Colonic mucosa (tissue), 4 donors: ENCODE measurements around the gene CCT6A. TPM values are rescaled to one million over a fixed set of nuclear protein-coding genes. Genes with fewer than 3 reads are reported as not detected.
A peak's percentile ranks its signal among the peaks of the same experiment; 100 is the strongest.
"Not testable (repeated sequence)": the region's sequence is repeated elsewhere in the genome, so short reads cannot be mapped to it uniquely, and the experiment has no call there.

ENCODE experiments used
- DNase-seq: peaks from one replicate; pipeline ENCODE4 v3.0.0-alpha.2; 2020
- H3K27ac ChIP-seq: fragments of 200-600 bp; one replicate; pipeline ENCODE4 v1.8.0; 2021
- H3K27me3 ChIP-seq: fragments of 200-600 bp; one replicate; pipeline ENCODE4 v1.8.0; 2021
- H3K36me3 ChIP-seq: fragments of 200-600 bp; one replicate; pipeline ENCODE4 v1.8.0; 2021
- H3K4me1 ChIP-seq: fragments of 200-600 bp; one replicate; pipeline ENCODE4 v1.8.0; 2021; ENCODE audit warnings: mild to moderate bottlenecking
- H3K4me3 ChIP-seq: fragments of 200-600 bp; one replicate; pipeline ENCODE4 v1.8.0; 2021
- H3K9ac ChIP-seq, 2 donors: one replicate each; pipeline ENCODE4 v1.7.0; 2013; ENCODE audit warnings: control low read depth in 2 of 2, low read depth in 2 of 2, low read length in 2 of 2
- H3K9me3 ChIP-seq: fragments of 200-600 bp; one replicate; pipeline ENCODE4 v1.8.0; 2021
- CTCF ChIP-seq: fragments of 200-600 bp; IDR thresholded peaks from one replicate; pipeline ENCODE4 v1.8.0; 2022; ENCODE audit warnings: antibody characterized with exemption, mild to moderate bottlenecking
- intact Hi-C: fragments of 100-400 bp; cut with DNase I; formaldehyde crosslinking; loops from one replicate; pipeline ENCODE4 v1.14.1; 2022
- total RNA-seq, 2 donors: library from RNA; stranded (reverse); fragmentation: NEBNext Ultra II Directional in 1 of 2; extraction: Animal tissue kit (Norgen Biotek cat#: 25700) in 1 of 2; gene quantifications; one replicate each; pipeline ENCODE4 v1.2.1, GENCODE V29; 2021
- donor health status: healthy.
- donor health status: DM: no; HTN: no; CAD: no.
- donor health status: DM: no; HTN: no; CAD: no.

CCT6A gene
- total RNA-seq, 2 donors from 2014 or later = 77.8 to 146 TPM

GRCh38 chr7:56087445-56087844, 35.9 kb downstream of the CCT6A start:
- intact Hi-C loops = no loop called here
- Histone ChIP-seq H3K4me3 (no peak overlapping the region), H3K9me3 (no peaks in the 10 kb centered on the region), H3K27ac (no peak overlapping the region), H3K36me3 (no peaks in the 10 kb centered on the region), H3K27me3 (no peaks in the 10 kb centered on the region), H3K4me1 (no peaks in the 10 kb centered on the region), H3K9ac (peak overlapping the region in 1 of 2 donors; percentile 35)
- no peak for TF ChIP-seq CTCF
- no peak for DNase-seq

- no peaks in the 10 kb centered on the region for H3K27me3 ChIP-seq
- H3K36me3 ChIP-seq = no peaks in the 10 kb centered on the region
- no peaks in the 10 kb centered on the region for H3K4me1 ChIP-seq
- no peak overlapping the region for H3K9ac ChIP-seq
- H3K27ac ChIP-seq = no peak overlapping the region
- no peak for TF ChIP-seq CTCF
- no peaks in the 10 kb centered on the region for H3K9me3 ChIP-seq
- no peak overlapping the region for H3K4me3 ChIP-seq
- no peak for DNase-seq
- intact Hi-C loops = no loop called here
Observed at GRCh38 chr7:56091591-56091990, 40.0 kb downstream of the CCT6A start.

GRCh38 chr7:56092388-56092787, 40.8 kb downstream of the CCT6A start:
- H3K4me3 ChIP-seq, H3K9me3 ChIP-seq, H3K27me3 ChIP-seq, H3K27ac ChIP-seq, H3K4me1 ChIP-seq, DNase-seq, intact Hi-C loops, H3K36me3 ChIP-seq, H3K9ac ChIP-seq: not testable (repeated sequence)

- Histone ChIP-seq H3K27ac (no peak within 1 kb of the TSS), H3K9ac (no peak within 1 kb of the TSS), H3K9me3 (no peaks in the 10 kb centered on the region), H3K4me3 (no peak within 1 kb of the TSS), H3K36me3 (no peaks in the 10 kb centered on the region), H3K4me1 (no peaks in the 10 kb centered on the region), H3K27me3 (no peaks in the 10 kb centered on the region)
- intact Hi-C loops = no loop called here
- DNase-seq = peak; percentile 61
- peak; percentile 21 for TF ChIP-seq CTCF
Observed at GRCh38 chr7:56092789-56093531, 41.4 kb downstream of the CCT6A start, which contains the start of gene PHKG1. Gene PHKG1 (minus strand): TSS chr7:56092952. CDS start chr7:56088941, 4,011 bp downstream.

GRCh38 chr7:56097700-56098099, 46.1 kb downstream of the CCT6A start:
- Histone ChIP-seq H3K9ac (no peak overlapping the region), H3K27me3 (no peaks in the 10 kb centered on the region), H3K27ac (no peak overlapping the region), H3K36me3 (peaks cover 16% of the 10 kb centered on the region), H3K9me3 (no peaks in the 10 kb centered on the region), H3K4me3 (no peak overlapping the region), H3K4me1 (no peaks in the 10 kb centered on the region)
- DNase-seq = no peak
- intact Hi-C loops = no loop called here
- no peak for TF ChIP-seq CTCF

GRCh38 chr7:56098187-56099008, 46.8 kb downstream of the CCT6A start:
- H3K4me1 ChIP-seq, DNase-seq, H3K9me3 ChIP-seq, H3K27me3 ChIP-seq, H3K9ac ChIP-seq, H3K4me3 ChIP-seq, H3K27ac ChIP-seq, intact Hi-C loops: not testable (repeated sequence)
- H3K36me3 ChIP-seq = peaks cover 17% of the 10 kb centered on the region
